Astrocyte of the cerebellum (primary cell): Measurements from ENCODE around the gene AQP12B.

ENCODE experiments used
- DNase-seq: peaks from one replicate; pipeline ENCODE4 v3.0.0-alpha.2; 2011; ENCODE audit warnings: low read depth
- H3K4me3 ChIP-seq: 2 replicates; pipeline ENCODE4 v1.5.1; 2011; ENCODE audit warnings: mild to moderate bottlenecking, low read depth, low read length, moderate library complexity
- in situ Hi-C: cut with HindIII; loops from 2 replicates; pipeline ENCODE4 v1.10.0; 2017; ENCODE audit warnings: low sequenced_read_pairs
- TF ChIP-seq, protein P1 (sequence below): IDR thresholded peaks from 2 replicates; pipeline ENCODE4 v1.5.1; 2012; ENCODE audit warnings: low read length, low read depth, moderate library complexity, mild to moderate bottlenecking; ENCODE audit errors: missing control alignments

Gene AQP12B

DNA sequence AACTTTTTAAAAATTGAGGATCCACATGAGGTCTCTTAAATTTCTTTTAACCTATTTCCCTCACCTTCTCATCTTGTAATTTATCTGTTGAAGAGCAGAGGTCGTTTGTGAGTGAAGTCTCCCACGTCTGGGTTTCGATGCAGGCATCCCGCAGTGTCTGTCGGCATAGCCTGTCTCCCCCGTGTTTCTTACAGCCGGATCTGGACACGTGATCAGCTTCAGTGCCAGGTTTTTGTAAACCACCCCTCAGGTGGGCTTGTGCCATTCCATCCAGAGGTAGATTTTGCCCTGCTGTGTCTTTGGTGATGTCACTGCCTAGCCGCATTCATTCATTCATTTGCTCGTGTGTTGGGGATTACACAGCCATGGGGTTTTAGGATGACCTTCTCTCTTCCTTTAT lies 25.1 kb upstream of the AQP12B start:
- in situ Hi-C loops, result no loop called here

DNA sequence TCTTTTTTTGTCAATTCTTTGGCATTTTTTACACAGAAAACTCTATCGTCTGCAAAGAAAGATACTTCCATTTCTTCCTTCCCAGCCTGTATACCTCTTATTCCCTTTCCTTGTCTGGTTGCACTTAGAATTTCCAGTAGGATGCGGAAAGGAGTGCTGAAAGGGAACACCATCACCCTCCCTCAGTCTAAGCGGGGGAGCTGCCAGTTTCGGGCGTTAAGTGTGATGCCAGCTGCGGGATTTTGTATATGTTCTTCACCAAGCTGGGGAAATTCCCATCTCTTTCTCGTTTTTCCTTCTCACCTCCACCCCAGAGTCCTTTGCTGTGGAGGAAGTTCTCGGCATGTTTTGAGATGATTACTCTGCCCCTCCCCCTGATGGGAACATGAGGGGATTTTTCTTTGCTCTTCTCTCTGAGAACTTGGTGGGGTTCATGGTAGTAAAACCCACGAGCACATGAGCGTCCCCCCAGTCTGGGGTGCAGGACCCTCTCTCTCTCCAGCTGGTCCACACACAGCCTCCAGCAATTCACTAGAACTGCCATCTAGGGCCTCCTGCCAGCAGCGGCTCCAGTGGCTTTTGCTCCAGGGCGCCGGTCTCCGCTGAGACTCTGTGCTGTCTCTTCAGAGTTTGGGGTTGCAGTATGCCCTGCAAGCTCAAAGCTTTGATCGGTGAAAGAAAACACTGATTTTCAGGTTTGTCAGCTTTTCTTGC lies 24.5 kb upstream of the AQP12B start:
- in situ Hi-C loops, result no loop called here
- no peak overlapping the region for H3K4me3 ChIP-seq
- no peak for DNase-seq
- TF ChIP-seq, protein P1, sequence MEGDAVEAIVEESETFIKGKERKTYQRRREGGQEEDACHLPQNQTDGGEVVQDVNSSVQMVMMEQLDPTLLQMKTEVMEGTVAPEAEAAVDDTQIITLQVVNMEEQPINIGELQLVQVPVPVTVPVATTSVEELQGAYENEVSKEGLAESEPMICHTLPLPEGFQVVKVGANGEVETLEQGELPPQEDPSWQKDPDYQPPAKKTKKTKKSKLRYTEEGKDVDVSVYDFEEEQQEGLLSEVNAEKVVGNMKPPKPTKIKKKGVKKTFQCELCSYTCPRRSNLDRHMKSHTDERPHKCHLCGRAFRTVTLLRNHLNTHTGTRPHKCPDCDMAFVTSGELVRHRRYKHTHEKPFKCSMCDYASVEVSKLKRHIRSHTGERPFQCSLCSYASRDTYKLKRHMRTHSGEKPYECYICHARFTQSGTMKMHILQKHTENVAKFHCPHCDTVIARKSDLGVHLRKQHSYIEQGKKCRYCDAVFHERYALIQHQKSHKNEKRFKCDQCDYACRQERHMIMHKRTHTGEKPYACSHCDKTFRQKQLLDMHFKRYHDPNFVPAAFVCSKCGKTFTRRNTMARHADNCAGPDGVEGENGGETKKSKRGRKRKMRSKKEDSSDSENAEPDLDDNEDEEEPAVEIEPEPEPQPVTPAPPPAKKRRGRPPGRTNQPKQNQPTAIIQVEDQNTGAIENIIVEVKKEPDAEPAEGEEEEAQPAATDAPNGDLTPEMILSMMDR, result no peak

More for the DNA sequence above, 25.1 kb upstream of the AQP12B start:
- H3K4me3 ChIP-seq, result no peak overlapping the region
- DNase-seq, result no peak
- TF ChIP-seq, protein P1, result no peak

DNA sequence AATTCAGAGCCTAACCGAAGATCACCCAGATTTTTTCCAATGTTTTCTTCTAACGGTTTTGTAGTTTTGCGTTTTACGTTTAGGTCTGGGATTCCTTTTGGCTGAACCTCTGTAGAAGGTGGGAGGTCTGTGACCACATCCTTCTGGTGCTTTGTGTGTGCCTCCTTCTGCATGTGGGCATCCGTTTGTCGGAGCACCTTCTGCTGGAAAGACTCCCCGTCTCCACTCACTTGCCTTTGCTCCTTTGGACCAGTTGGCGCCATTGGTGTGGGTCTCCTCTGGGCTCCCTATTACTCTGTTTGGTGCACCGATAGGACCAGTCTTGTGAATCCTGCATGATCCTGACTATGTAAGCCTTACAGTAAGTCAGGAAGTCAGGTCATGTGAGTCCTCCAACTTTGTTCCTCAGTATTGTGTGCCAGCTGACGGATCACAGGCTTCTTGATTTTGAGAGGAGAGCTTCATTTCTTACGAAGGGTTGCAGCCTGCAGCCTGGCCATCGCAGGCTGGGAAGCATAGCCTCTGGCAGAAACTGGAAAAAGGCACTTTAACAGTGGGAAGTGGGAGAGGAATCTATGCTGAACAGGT lies 22.6 kb upstream of the AQP12B start:
- in situ Hi-C loops, result no loop called here
- no peak overlapping the region for H3K4me3 ChIP-seq
- no peak for DNase-seq
- TF ChIP-seq, protein P1, result no peak

DNA sequence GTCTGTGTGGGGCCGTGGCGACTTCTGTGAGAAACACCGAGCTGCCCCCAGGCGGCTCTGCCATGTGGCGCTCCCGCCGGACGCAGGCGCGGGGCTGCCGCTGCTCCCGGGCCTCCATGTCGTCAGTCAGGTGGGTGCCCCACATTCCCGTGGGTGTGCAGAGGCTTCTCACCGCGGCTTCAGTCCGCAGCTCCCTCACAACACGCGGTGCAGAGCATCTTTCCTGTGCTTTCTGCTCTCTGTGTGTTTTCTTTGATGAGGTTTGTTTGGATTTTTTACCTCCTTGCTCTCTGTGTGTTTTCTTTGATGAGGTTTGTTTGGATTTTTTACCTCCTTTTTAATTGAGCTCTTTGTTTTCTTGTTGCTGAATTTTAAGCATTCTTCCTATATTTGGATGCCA lies 22.0 kb upstream of the AQP12B start:
- TF ChIP-seq, protein P1, result no peak
- in situ Hi-C loops, result no loop called here
- no peak overlapping the region for H3K4me3 ChIP-seq
- DNase-seq, result no peak

DNA sequence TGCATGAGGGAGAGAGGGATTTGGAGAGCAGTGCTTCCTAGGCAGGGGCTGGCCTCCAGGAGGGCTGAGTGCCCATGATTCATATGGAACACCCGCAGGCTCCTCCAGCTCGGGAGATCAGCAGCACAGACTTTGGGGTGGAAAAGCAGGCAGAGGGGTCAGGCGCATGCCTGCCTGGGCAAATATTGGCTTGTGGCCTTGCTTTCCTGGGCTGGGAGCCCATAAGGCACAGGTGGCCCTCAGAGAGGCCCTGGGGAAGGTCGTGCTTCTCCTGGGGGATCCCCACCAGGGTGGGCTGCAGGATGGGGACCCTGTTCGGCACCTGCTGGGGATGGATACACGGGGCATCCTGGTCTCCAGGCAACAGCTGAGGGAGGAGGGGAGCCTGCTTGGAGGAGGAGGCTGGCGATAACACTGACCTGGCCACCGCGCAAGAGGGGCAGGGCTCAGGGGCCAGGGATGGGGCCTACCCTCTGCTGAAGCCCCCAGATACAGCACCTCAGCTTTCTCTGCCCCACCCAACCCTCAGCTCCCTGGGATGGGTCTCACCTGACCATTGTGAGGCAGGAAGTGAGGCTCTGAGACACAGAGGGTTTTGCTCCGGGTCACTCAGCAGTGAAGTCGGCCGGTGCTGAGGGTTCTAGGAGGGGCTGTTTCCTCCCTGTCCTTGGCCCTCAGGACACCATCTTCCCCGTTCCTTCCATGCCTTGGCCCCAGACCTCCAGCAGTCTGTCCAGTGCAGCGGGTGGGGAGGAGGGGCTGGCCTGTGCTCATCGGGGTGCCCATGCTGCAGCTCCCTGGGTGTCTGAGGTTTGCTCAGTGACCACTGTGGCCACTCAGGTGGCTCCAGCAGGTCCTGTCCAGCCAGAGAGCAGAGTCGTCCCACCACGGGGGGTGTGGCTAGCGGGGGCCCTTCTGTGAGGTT lies 21.0 kb upstream of the AQP12B start:
- no peak for DNase-seq
- TF ChIP-seq, protein P1, result no peak
- in situ Hi-C loops, result no loop called here
- no peak overlapping the region for H3K4me3 ChIP-seq

DNA sequence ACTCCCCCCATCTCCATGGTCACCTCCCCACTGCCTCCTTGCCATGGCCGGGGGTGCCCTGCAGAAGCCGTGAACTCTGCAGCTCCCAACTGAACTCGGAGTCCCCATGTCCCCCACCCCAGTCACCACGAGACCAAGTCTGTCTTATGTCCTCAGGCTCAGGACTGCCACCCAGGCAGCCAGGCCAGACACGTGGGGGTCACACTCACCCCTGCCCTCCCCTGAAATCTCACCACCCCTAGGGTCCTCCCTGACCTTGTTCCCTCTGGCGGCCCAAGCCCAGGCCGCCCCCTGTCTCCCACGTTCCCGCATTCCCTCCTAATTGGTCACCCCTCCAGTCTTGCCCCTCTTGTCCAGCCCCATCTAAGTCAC lies 19.9 kb upstream of the AQP12B start:
- no peak overlapping the region for H3K4me3 ChIP-seq
- in situ Hi-C loops, result no loop called here
- DNase-seq, result no peak
- TF ChIP-seq, protein P1, result no peak
